ENCODE measurements around the gene RSPH10B2. TPM values are rescaled to one million over a fixed set of nuclear protein-coding genes. Genes with fewer than 3 reads are reported as not detected.
A peak's percentile ranks its signal among the peaks of the same experiment; 100 is the strongest.
"Not testable (repeated sequence)": the region's sequence is repeated elsewhere in the genome, so short reads cannot be mapped to it uniquely, and the experiment has no call there.

The RSPH10B2 gene
- total and polyA plus RNA-seq, 2 experiments from 2014 or later, result 0.29 to 1.1 TPM

DNA sequence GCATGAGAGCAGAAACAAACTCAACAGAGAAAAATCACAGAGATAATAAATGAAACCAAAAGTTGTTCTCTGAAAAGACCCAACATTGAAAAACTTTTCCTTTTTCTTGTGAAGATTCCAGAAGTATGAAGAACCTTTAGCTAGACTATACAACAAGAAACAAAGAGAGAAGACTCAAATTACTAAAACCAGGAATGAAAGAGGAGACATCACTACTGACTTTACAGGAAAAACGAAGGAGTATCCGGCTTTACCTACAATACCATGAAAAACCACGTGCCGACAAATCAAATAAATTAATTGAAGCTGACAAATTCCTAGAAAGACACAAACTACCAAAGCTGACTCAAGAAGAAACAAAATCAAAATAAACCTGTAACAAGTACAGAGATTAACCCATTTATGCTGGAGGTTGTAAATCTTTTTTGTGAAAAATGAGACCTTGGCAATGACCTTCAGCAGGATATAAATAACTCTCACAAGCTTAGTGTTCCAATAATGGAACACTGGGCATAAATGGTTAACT is 53.6 kb downstream of the RSPH10B2 start:
- not testable (repeated sequence) for H3K79me2 ChIP-seq (replicated peaks; ENCODE audit: insufficient read depth); H3K9me2 ChIP-seq (ENCODE audit: insufficient read depth); H3K4me3 ChIP-seq; H3K4me2 ChIP-seq; H3K27me3 Mint-ChIP-seq (ENCODE audit: insufficient read depth, low read depth, poor library complexity); H3K4me1 ChIP-seq (ENCODE audit: insufficient read depth); H3F3A ChIP-seq (replicated peaks; ENCODE audit: low read depth); H3K27ac ChIP-seq (ENCODE audit: low read depth); H3K36me3 Mint-ChIP-seq (ENCODE audit: low read depth); H4K20me1 ChIP-seq (replicated peaks; ENCODE audit: insufficient read depth); H3K27me3 ChIP-seq (ENCODE audit: insufficient read depth); H3K27ac Mint-ChIP-seq; H2AFZ ChIP-seq; H3K4me1 Mint-ChIP-seq; H3K36me3 ChIP-seq (ENCODE audit: insufficient read depth); H3K9me3 Mint-ChIP-seq; H3K4me3 Mint-ChIP-seq; ATAC-seq; DNase-seq (ENCODE audit: low spot score)

GRCh38 chr7:6807959-6808358 is 54.1 kb downstream of the RSPH10B2 start:
- not testable (repeated sequence) for H2AFZ ChIP-seq; H3K27me3 Mint-ChIP-seq (ENCODE audit: insufficient read depth, low read depth, poor library complexity); H3K9me3 Mint-ChIP-seq; H3K4me1 Mint-ChIP-seq; H3K36me3 Mint-ChIP-seq (ENCODE audit: low read depth); H3K4me1 ChIP-seq (ENCODE audit: insufficient read depth); H3K4me3 ChIP-seq; H3K27ac ChIP-seq (ENCODE audit: low read depth); H3K36me3 ChIP-seq (ENCODE audit: insufficient read depth); H3K4me3 Mint-ChIP-seq; H3K79me2 ChIP-seq (replicated peaks; ENCODE audit: insufficient read depth); H3K27me3 ChIP-seq (ENCODE audit: insufficient read depth); H4K20me1 ChIP-seq (replicated peaks; ENCODE audit: insufficient read depth); H3K4me2 ChIP-seq; H3F3A ChIP-seq (replicated peaks; ENCODE audit: low read depth); H3K9me2 ChIP-seq (ENCODE audit: insufficient read depth); H3K27ac Mint-ChIP-seq; DNase-seq (ENCODE audit: low spot score)
- peak; percentile 81 for ATAC-seq

DNA sequence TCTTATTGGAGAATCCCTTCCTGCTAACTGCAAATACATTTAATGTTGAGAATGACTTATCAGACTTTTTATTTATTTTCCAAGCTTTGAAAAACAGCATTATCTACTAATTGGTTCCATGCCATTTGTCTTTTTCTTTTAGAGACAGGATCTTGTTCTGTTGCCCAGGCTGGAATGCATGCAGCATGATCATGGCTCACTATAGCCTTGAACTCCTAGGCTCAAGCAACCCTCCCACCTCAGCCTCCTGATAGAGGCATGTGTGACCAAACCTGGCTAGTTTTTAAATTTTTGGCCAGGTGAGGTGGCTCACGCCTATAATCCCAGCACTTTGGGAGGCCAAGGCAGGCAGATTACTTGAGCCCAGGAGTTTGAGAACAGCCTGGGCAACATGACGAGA is 59.1 kb downstream of the RSPH10B2 start:
- H3K27me3 Mint-ChIP-seq (ENCODE audit: insufficient read depth, low read depth, poor library complexity); H3K4me3 ChIP-seq; H3K4me1 Mint-ChIP-seq: not testable (repeated sequence)

GRCh38 chr7:6815470-6815869 is 61.6 kb downstream of the RSPH10B2 start:
- H3K9me2 ChIP-seq (ENCODE audit: insufficient read depth); H3K4me1 Mint-ChIP-seq; H3K27me3 ChIP-seq (ENCODE audit: insufficient read depth); H3K79me2 ChIP-seq (replicated peaks; ENCODE audit: insufficient read depth); H3K27ac Mint-ChIP-seq; H4K20me1 ChIP-seq (replicated peaks; ENCODE audit: insufficient read depth); H3F3A ChIP-seq (replicated peaks; ENCODE audit: low read depth); DNase-seq (ENCODE audit: low spot score); H3K9me3 Mint-ChIP-seq; H3K4me3 ChIP-seq; H3K27ac ChIP-seq (ENCODE audit: low read depth); H3K4me3 Mint-ChIP-seq; ATAC-seq; H3K27me3 Mint-ChIP-seq (ENCODE audit: insufficient read depth, low read depth, poor library complexity); H3K4me1 ChIP-seq (ENCODE audit: insufficient read depth); H3K36me3 ChIP-seq (ENCODE audit: insufficient read depth); H3K4me2 ChIP-seq; H2AFZ ChIP-seq: not testable (repeated sequence)
- H3K36me3 Mint-ChIP-seq (ENCODE audit: low read depth), result peaks cover 34% of the 10 kb centered on the region

More for the DNA sequence above, 59.1 kb downstream of the RSPH10B2 start:
- H3K9me2 ChIP-seq (ENCODE audit: insufficient read depth); H3K4me2 ChIP-seq; H3K36me3 ChIP-seq (ENCODE audit: insufficient read depth); H2AFZ ChIP-seq; H3K27me3 ChIP-seq (ENCODE audit: insufficient read depth); H3K9me3 Mint-ChIP-seq; H3K4me3 Mint-ChIP-seq; DNase-seq (ENCODE audit: low spot score); H3K27ac Mint-ChIP-seq; ATAC-seq; H3K27ac ChIP-seq (ENCODE audit: low read depth); H3F3A ChIP-seq (replicated peaks; ENCODE audit: low read depth); H3K79me2 ChIP-seq (replicated peaks; ENCODE audit: insufficient read depth); H3K4me1 ChIP-seq (ENCODE audit: insufficient read depth); H4K20me1 ChIP-seq (replicated peaks; ENCODE audit: insufficient read depth): not testable (repeated sequence)
- H3K36me3 Mint-ChIP-seq (ENCODE audit: low read depth), result peaks cover 24% of the 10 kb centered on the region

- not testable (repeated sequence) for H3K27me3 ChIP-seq (ENCODE audit: insufficient read depth); H3K4me1 Mint-ChIP-seq; H3K79me2 ChIP-seq (replicated peaks; ENCODE audit: insufficient read depth); DNase-seq (ENCODE audit: low spot score); H4K20me1 ChIP-seq (replicated peaks; ENCODE audit: insufficient read depth); H3K27ac ChIP-seq (ENCODE audit: low read depth); ATAC-seq; H3K4me2 ChIP-seq; H3K9me2 ChIP-seq (ENCODE audit: insufficient read depth); H3K4me1 ChIP-seq (ENCODE audit: insufficient read depth); H3K27me3 Mint-ChIP-seq (ENCODE audit: insufficient read depth, low read depth, poor library complexity); H3K4me3 Mint-ChIP-seq; H3K27ac Mint-ChIP-seq; H3K36me3 ChIP-seq (ENCODE audit: insufficient read depth); H3F3A ChIP-seq (replicated peaks; ENCODE audit: low read depth); H2AFZ ChIP-seq; H3K9me3 Mint-ChIP-seq; H3K4me3 ChIP-seq
- peaks cover 32% of the 10 kb centered on the region for H3K36me3 Mint-ChIP-seq (ENCODE audit: low read depth)
These were observed 67.7 kb downstream of the RSPH10B2 start for GRCh38 chr7:6821622-6822021.

- peak overlapping the region; percentile 52; the same call in 1 of the 2 replicates for H3K4me2 ChIP-seq
- H3K9me3 Mint-ChIP-seq, result not testable (repeated sequence)
These were observed 71.6 kb downstream of the RSPH10B2 start for GRCh38 chr7:6825236-6826125.

More at GRCh38 chr7:6825236-6826125, 71.6 kb downstream of the RSPH10B2 start:
- Mint-ChIP-seq H3K4me3 (peak overlapping the region; percentile 82), H3K36me3 (ENCODE audit: low read depth) (peaks cover 19% of the 10 kb centered on the region)
- H3F3A ChIP-seq (replicated peaks; ENCODE audit: low read depth); H2AFZ ChIP-seq; H3K9me2 ChIP-seq (ENCODE audit: insufficient read depth); H3K27ac Mint-ChIP-seq; H4K20me1 ChIP-seq (replicated peaks; ENCODE audit: insufficient read depth); H3K4me1 Mint-ChIP-seq; H3K27me3 Mint-ChIP-seq (ENCODE audit: insufficient read depth, low read depth, poor library complexity); H3K36me3 ChIP-seq (ENCODE audit: insufficient read depth); H3K4me1 ChIP-seq (ENCODE audit: insufficient read depth); H3K27me3 ChIP-seq (ENCODE audit: insufficient read depth); H3K79me2 ChIP-seq (replicated peaks; ENCODE audit: insufficient read depth); H3K27ac ChIP-seq (ENCODE audit: low read depth); DNase-seq (ENCODE audit: low spot score): not testable (repeated sequence)
- ATAC-seq, result peak; percentile 66; the same call in 2 of the 3 replicates
- H3K4me3 ChIP-seq, result peak overlapping the region; percentile 45; the same call in 1 of the 2 replicates

Measured in GM23338 (cell line).